Breast epithelium (tissue), 4 donors: ENCODE results near the gene STAM2. TPM values are rescaled to one million over a fixed set of nuclear protein-coding genes. Genes with fewer than 3 reads are reported as not detected.
"Not testable (repeated sequence)": the region's sequence is repeated elsewhere in the genome, so short reads cannot be mapped to it uniquely, and the experiment has no call there.

Source experiments
- DNase-seq, 2 donors: peaks; one replicate each; pipeline ENCODE4 v3.0.0-alpha.2; 2019; ENCODE audit warnings: low spot score in 2 of 2
- H3K27ac ChIP-seq, 2 donors: fragments of 200-600 bp; sonication (generic) in 1 of 2; one replicate each; pipeline ENCODE4 v1.5.1; 2016 to 2019; ENCODE audit warnings: mild to moderate bottlenecking in 1 of 2
- H3K27me3 ChIP-seq, 2 donors: fragments of 200-600 bp; sonication (generic) in 1 of 2; one replicate each; pipeline versions ENCODE4 v1.5.1 to v1.6.0; 2017 to 2019; ENCODE audit warnings: control low read depth in 1 of 2, mild to moderate bottlenecking in 1 of 2
- H3K36me3 ChIP-seq: fragments of 200-600 bp; one replicate; pipeline ENCODE4 v1.5.1; 2019
- H3K4me1 ChIP-seq, 2 donors: fragments of 200-600 bp; sonication (generic); one replicate each; pipeline ENCODE4 v1.5.1; 2016 to 2019; ENCODE audit warnings: control low read depth in 1 of 2
- H3K4me3 ChIP-seq, 3 donors: fragments of 200-600 bp; sonication (generic); 1 replicate in 2 of 3; 2 replicates in 1 of 3; pipeline ENCODE4 v1.5.1; 2016 to 2019; ENCODE audit warnings: mild to moderate bottlenecking in 3 of 3, moderate library complexity in 2 of 3
- H3K9me3 ChIP-seq, 2 donors: fragments of 200-600 bp; sonication (generic) in 1 of 2; one replicate each; pipeline ENCODE4 v1.5.1; 2016 to 2019; ENCODE audit warnings: control low read depth in 1 of 2
- POLR2A ChIP-seq: fragments of 450-650 bp; IDR thresholded peaks from one replicate; pipeline ENCODE4 v1.6.1; 2016; ENCODE audit warnings: antibody characterized with exemption, mild to moderate bottlenecking, moderate library complexity
- POLR2AphosphoS5 ChIP-seq, 3 donors: sonication (generic); formaldehyde crosslinking; IDR thresholded peaks; one replicate each; pipeline ENCODE4 v1.6.1; 2017; ENCODE audit warnings: antibody characterized with exemption in 3 of 3
- intact Hi-C: fragments of 100-400 bp; cut with DNase I; formaldehyde crosslinking; loops from one replicate; pipeline ENCODE4 v1.15.1; 2023; ENCODE audit warnings: low total_unique reads
- total RNA-seq, 3 donors: library from RNA; depleted of rRNA; stranded (reverse); fragments of >200 nt; gene quantifications; one replicate each; pipeline ENCODE4 v1.1.0, GENCODE V29; 2016
- TF ChIP-seq, protein P1 (sequence below), 3 donors: fragments of 450-650 bp; IDR thresholded peaks; one replicate each; pipeline ENCODE4 v1.5.1; 2016 to 2017; ENCODE audit warnings: antibody characterized with exemption in 3 of 3, mild to moderate bottlenecking in 3 of 3, moderate library complexity in 3 of 3

STAM2 gene
- total RNA-seq, 3 donors from 2014 or later = 31.4 to 73.8 (median 44.6) TPM

DNA sequence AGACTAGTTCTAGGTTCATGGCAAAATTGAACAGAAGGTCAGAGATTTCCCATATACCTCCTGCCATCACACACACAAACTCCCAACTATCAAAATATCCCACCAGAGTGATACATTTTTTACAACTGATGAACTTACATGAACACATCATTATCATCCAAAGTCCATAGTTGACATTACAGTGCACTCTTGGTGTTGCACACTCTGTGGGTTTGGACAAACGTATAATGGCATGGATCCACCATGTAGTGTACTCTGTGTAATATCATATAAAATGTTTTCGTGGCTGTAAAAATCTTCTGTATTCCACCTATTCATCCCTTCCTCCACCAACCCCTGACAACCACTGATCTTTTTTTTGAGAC is 25.9 kb upstream of the STAM2 start:
- no peaks in the 10 kb centered on the region for H3K4me1 ChIP-seq
- no peaks in the 10 kb centered on the region for H3K27me3 ChIP-seq
- no peaks in the 10 kb centered on the region for H3K36me3 ChIP-seq
- no peak for DNase-seq
- H3K4me3 ChIP-seq = no peak overlapping the region
- intact Hi-C loops = no loop called here
- TF ChIP-seq, protein P1, sequence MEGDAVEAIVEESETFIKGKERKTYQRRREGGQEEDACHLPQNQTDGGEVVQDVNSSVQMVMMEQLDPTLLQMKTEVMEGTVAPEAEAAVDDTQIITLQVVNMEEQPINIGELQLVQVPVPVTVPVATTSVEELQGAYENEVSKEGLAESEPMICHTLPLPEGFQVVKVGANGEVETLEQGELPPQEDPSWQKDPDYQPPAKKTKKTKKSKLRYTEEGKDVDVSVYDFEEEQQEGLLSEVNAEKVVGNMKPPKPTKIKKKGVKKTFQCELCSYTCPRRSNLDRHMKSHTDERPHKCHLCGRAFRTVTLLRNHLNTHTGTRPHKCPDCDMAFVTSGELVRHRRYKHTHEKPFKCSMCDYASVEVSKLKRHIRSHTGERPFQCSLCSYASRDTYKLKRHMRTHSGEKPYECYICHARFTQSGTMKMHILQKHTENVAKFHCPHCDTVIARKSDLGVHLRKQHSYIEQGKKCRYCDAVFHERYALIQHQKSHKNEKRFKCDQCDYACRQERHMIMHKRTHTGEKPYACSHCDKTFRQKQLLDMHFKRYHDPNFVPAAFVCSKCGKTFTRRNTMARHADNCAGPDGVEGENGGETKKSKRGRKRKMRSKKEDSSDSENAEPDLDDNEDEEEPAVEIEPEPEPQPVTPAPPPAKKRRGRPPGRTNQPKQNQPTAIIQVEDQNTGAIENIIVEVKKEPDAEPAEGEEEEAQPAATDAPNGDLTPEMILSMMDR (IDR thresholded peaks at IDR 0.05) = no peak
- TF ChIP-seq POLR2A (no peak), POLR2AphosphoS5 (IDR thresholded peaks at IDR 0.05) (no peak)
- H3K9me3 ChIP-seq = no peaks in the 10 kb centered on the region
- no peak overlapping the region for H3K27ac ChIP-seq

DNA sequence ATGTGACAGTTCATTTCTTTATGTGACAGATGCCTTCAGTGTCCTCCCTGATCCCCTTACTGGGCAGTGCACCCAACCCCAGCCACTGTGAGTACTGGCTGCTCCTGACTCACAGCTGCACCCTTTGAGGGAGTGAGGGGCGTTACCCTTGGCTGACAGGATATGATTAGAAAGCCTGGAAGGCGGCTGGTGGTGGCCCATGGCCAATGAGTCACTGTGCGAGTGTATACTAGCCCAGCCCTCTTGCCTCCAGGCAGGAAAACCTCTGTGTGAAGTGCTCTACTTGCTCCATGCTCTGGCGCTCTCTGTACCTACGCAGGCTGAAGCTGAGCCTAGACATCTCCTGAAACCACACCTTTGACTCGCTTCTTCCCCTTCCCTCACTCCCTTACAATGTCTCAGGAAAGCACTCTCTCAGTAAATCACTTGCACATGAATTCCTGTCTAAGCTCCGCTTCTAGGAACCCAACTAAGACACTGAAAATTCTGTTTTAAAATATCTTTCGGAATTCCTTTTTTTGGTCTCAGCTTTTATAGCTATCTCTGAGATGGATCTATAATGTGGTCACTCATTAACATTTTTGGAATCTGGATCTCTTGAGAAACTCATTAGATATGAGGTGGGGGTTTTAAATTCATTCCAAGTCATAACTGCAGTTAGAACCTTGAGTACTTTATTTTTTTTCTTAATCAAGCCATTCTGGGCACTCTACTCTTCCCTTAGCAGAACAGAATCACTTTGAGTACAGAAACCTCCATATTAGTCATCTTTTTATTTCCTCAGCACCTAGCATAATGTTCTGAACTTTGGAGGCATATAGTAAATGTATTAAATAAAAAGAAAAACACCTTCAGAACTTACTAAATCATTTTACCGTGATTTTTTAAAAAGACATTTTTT is 25.3 kb upstream of the STAM2 start:
- intact Hi-C loops = no loop called here
- DNase-seq = peak in 1 of 2 donors; percentile 39
- Histone ChIP-seq H3K36me3 (no peaks in the 10 kb centered on the region), H3K4me3 (no peak overlapping the region), H3K27ac (no peak overlapping the region), H3K27me3 (no peaks in the 10 kb centered on the region), H3K9me3 (no peaks in the 10 kb centered on the region), H3K4me1 (no peaks in the 10 kb centered on the region)
- TF ChIP-seq POLR2AphosphoS5 (IDR thresholded peaks at IDR 0.05) = peak in 1 of 3 donors; percentile 25
- no peak for TF ChIP-seq POLR2A
- TF ChIP-seq, protein P1 (IDR thresholded peaks at IDR 0.05) = no peak

DNA sequence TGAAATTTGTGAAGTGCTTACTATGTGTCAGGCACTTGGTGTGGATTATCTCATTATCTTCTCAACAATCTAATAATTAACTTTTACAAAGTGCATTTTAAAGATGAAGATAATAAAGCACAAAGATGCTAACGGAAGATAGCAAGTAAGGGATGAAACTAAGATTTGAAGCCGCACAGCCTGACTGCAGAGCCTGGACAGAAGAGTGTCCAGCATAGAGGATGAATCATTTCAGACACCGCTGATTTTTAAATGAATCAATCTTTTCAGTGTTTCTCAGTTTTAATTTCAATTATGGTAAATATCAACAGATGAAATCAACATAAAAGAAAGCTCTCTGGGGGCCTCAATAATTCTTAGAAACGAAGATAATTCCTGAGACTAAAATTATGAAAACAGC is 24.5 kb upstream of the STAM2 start:
- Histone ChIP-seq H3K27ac (no peak overlapping the region), H3K36me3 (no peaks in the 10 kb centered on the region), H3K4me3 (no peak overlapping the region), H3K9me3 (no peaks in the 10 kb centered on the region), H3K27me3 (no peaks in the 10 kb centered on the region), H3K4me1 (no peaks in the 10 kb centered on the region)
- DNase-seq = no peak
- TF ChIP-seq POLR2AphosphoS5 (IDR thresholded peaks at IDR 0.05) = no peak
- TF ChIP-seq POLR2A = no peak
- TF ChIP-seq, protein P1 (IDR thresholded peaks at IDR 0.05) = no peak
- intact Hi-C loops = no loop called here

DNA sequence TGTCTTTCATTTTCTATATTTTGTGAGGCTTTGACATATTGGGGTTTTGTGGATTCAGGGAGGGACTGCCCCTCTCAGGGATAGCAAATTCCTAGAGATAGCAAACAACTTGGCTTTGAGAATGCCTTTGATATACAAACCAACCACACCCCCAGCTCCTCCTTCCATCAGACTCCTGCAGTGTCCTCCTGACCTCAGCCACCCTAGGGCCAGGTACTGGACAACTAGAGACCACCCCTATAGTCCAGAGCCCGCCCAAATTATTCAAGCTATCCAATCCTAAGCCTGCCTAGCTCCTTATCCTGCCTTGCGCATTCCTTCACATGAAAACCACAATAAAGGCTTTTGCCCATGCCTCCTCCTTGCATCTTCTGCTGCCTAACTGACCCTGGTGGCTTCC is 22.9 kb upstream of the STAM2 start:
- H3K36me3 ChIP-seq = no peaks in the 10 kb centered on the region
- no peak overlapping the region for H3K4me3 ChIP-seq
- no peaks in the 10 kb centered on the region for H3K4me1 ChIP-seq
- intact Hi-C loops = loop anchor here (10.0 kb wide), 1 partner anchor 426 kb away; no protein-coding TSS in a partner anchor
- TF ChIP-seq POLR2A (no peak), POLR2AphosphoS5 (IDR thresholded peaks at IDR 0.05) (no peak)
- TF ChIP-seq, protein P1 (IDR thresholded peaks at IDR 0.05) = no peak
- no peak overlapping the region for H3K27ac ChIP-seq
- no peaks in the 10 kb centered on the region for H3K9me3 ChIP-seq
- no peak for DNase-seq
- H3K27me3 ChIP-seq = no peaks in the 10 kb centered on the region

DNA sequence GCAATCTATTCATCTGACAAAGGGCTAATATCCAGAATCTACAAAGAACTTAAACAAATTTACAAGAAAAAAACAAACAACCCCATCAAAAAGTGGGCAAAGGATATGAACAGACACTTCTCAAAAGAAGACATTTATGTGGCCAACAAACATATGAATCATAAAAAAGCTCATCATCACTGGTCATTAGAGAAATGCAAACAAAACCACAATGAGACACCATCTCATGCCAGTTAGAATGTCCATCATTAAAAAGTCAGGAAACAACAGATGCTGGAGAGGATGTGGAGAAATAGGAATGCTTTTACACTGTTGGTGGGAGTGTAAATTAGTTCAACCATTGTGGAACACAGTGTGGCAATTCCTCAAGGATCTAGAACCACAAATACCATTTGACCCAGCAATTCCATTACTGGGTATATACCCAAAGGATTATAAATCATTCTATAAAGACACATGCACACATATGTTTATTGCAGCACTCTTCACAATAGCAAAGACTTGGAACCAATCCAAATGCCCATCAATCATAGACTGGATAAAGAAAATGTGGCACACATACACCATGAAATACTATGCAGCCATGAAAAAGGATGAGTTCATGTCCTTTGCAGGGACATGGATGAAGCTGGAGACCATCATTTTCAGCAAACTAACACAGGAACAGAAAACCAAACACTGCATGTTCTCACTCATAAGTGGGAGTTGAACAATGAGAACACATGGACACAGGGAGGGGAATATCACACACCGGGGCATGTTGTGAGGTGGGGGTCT is 22.1 kb upstream of the STAM2 start:
- H3K9me3 ChIP-seq, DNase-seq, H3K4me3 ChIP-seq, H3K4me1 ChIP-seq, H3K27ac ChIP-seq, H3K36me3 ChIP-seq, H3K27me3 ChIP-seq: not testable (repeated sequence)
- intact Hi-C loops = loop anchor here (10.0 kb wide), 1 partner anchor 427 kb away; no protein-coding TSS in a partner anchor
